GM19397 (cell line): ENCODE data around the gene UGT1A5.

Experiments
- ATAC-seq: cut with Tn5 transposase; IDR thresholded peaks from one replicate; pipeline ENCODE4 v1.9.1; 2021; ENCODE audit warnings: mild to moderate bottlenecking, moderate library complexity; ENCODE audit not compliant: unreplicated experiment

UGT1A5 gene

GRCh38 chr2:233775414-233775813 lies 62.7 kb downstream of the UGT1A5 start:
- ATAC-seq: no peak

DNA sequence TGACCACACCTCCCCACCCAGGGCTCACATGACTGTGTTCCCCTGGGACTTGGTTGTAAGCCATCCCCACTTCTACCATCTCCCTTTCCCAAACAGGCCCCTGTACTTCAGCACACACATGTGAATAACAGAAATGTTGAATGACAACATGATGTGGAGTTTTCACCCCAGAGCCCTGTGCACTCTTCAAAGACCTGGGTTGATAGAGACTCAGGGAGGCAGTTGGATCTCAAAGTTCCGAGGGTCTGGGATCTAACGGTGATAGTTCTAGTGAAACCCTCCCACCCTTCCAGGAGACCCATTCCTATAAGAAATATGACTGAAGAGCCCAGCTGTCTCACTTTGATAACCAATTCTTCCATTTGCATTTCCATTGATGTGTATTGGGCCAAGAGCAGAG lies 65.3 kb downstream of the UGT1A5 start, which contains the start of gene MROH2A:
TSS of gene MROH2A (plus strand) at position 301 of the 400 bp plus-strand sequence. CDS start 1,029 bp downstream, outside the sequence.
- ATAC-seq: no peak

GRCh38 chr2:233779722-233780121 lies 67.0 kb downstream of the UGT1A5 start:
- ATAC-seq: no peak

DNA sequence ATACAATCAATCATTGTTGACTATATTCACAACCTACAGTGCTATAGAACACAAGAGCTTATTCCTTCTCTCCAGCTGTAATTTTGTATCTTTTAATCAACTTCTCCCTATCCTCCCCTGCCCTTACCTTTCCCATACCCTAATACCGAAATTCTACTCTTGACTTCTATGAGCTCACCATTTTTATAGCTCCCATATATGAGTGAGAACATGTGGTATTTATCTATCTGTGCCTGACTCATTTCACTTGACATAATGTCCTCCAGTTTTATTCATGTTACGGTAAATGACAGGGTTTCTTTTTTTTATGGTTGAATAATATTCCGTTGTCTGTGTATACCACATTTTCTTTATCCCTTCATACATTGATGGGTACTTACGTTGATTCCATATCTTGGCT lies 68.1 kb downstream of the UGT1A5 start:
- no peak for ATAC-seq

GRCh38 chr2:233789554-233789953 lies 76.8 kb downstream of the UGT1A5 start:
- no peak for ATAC-seq

DNA sequence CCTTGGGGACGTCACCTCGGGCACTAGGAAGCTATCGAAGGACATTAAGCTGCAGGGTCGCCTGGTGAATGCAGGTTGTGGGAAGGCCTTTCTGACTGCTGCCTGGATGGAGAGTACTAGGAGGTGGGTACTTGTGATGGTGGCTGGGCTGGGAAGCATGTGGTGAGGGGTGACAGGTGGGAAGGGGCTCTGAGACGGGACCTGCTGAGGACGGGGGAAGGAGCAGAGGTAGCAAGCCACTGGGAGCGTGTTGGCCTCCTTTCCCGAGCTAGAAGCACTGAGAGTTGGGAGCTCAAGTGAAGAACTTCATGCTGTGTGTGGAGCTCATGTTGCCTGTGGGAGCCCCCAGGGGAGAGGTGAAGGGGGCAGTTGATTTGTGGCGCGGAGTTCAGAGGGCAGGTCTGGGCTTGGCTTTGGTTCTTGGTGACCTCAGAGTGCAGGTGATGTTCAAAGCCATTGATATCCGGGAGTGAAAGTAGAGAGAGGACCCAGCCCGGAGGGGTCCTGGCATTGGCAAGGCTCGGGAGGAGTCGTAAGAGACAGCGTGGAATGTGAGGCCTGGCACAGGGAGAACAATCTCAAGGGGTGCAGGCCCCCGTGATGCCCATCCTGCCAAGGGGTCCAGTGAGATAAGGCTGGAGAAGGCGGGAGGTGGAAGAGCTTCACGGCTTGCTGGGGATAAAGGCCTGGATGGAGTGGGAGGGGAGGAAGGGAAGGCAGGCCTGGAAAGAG lies 78.6 kb downstream of the UGT1A5 start:
- no peak for ATAC-seq

DNA sequence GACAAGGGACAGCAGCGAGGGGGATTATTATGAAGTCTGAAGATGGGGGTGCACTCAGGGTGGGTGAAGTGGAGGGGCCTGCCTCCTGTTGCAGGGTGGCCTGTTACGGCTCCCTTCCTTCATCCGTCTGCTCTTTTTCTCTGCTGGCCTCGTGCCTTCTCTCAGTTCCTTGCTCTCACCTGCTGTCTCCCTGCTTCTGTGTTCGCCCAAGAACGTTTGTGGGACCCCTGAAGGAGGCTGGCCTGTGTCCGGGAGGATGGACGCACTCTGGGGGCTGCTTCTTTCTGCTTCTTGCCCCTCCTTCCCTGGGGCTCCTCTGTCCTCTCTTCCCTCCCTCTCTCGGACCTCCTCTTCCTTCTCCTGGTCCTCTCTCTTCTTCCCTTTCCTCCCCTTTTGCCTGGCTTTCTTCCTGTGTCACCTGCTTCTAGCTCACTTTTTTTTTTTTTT lies 79.2 kb downstream of the UGT1A5 start:
- ATAC-seq: no peak

GRCh38 chr2:233792720-233793119 lies 80.0 kb downstream of the UGT1A5 start:
- no peak for ATAC-seq

DNA sequence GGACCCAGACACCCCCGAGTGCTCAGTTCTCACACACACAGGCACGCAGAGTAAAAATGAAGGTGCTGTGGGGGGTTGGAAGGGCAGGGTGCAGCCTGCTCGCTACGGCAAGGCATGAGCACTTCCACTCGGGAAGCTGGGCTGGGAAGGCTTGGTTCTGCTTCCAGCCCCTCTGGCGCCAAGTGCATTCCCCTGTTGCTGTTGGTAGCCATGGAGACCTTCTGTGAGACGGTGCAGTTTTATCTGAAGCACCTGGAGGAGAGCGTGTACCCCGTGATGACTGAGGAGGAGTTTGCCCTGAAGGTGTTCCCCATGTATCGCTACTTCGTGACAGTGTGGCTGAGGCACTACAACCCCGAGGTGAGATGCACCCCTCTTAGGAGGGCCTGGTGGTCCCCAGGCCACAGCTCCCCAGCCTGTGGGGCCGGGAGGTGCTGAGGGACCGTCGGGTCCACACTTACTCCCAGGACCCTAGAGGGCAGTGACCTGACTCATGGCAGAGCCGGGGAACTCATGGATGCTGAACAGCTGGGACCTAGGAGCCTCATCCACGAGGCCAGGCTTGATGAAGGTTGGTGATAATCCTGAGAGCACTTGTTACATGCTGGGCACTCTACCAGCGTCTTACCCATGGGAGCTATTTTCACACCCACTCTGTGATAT lies 80.9 kb downstream of the UGT1A5 start:
- no peak for ATAC-seq

GRCh38 chr2:233794128-233794658 lies 81.5 kb downstream of the UGT1A5 start:
- no peak for ATAC-seq

DNA sequence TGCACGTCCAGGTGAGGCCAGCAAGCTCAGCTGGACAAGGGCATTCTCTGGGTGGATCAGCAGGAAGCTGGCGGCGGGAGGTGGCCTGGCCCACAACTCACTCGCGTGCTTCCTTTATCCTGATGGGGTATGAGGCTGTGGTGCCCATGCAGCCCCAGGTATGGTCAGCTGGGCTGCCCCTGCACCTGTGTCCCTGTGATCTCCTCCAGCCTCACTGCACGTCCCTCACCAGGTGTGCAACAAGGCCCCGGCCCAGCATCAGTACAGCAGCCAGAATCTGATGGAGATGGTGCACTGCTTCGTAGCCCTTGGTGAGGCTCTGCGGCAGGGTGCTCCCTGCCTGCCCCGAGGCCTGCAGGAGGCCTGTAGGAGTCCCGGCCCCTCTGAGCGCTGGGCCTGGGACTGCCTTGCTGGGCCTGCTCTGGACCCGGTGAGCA lies 83.0 kb downstream of the UGT1A5 start:
- ATAC-seq: no peak

DNA sequence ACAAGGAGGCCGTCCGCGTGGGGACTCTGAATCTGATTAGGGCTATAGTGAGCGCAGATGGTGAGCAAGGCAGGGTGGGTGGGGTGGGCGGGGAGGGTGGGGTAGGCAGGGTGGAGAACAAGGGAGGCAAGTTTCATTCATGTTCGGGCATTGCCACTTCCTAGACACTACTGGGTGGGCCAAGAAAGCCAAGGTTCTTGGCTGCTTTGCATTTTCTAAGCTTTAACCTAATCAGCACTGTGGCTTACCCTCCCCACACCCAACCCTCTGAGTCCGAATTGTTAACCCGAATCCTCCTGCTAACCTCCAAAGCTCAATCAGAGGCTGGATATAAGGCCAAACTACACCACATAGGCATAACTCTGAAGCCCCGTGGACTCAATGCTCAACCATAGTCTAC lies 83.5 kb downstream of the UGT1A5 start:
- ATAC-seq: no peak

DNA sequence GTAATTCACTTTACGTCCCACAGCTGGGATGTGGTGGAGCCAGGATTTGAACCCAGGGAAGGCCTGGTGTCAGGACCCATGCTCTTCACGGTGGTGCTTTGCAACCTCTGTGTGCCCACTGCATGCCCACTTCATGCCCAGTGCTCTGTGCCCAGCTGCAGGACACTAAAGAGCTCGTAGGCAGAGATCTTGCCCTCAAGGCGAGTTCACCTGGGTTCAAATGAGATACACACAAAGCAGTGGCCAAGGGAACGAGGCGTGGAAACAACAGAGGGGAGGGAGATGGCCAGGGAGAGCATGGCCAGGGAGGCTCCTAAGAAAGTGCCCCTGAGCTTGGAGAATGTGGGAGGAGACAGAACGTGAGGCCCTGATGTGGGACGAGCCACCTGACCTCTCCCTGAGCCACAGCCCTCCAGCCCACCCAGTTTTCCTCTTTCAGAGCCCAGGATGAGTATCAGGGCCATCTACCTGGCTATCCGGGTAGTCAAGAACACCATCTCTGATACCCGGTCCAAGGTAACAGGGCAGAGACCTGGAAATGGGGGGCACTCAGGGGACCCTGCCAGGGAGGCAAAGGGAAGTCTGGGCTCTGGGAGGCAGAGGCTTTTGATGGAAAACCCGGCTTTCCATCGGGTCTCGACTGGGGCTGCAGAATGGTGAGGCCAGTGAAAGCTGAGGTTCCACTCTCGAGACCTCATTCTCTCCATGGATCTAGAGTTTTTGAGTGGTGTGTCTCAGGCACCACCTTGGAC lies 85.8 kb downstream of the UGT1A5 start:
- no peak for ATAC-seq

DNA sequence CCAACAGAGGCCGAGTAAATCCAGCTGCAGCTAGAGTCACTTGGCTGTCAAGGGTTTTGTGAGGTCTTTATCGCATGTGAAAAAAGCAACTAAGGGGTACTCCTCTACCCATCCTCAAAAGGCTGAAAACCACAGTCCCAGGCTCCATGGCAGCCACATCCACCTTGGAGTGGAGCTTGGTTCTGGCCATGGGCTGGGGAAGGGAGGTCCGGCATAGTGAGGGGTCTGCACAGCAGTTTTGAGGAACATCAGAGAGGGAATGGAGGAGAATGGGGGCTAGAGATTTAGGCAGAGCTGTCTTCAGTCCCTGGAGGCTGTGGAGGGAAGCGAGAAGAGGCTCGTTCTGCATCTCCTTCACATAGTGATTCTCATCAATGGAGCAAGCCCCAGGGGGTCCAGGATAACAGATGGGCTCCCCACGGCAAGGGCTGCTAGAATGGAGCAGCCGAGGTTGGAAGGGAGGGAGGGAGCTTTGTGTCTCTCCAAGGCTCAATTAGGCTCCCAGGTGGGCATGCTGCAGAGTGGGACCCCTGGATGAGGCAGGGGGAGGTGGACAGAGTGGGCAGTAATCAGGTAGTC lies 86.5 kb downstream of the UGT1A5 start:
- ATAC-seq: no peak

DNA sequence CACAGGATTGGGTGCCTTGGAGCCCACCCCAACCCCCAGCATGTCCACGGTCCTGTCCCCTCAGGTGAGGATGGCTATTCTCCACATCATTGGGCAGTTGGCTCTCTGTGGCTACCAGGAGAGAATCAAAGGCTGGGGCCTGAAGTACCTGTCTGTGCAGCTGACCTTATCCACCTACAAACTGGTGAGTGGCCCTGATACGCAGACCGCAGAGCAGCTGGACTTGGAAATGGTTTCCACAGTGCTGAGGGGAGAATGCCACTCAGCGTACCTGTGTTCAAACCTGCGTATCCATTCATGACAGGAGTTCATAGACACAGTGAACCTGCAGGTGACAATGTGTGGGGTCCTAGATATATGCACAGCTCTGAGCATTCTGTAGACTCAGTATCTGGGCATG lies 87.0 kb downstream of the UGT1A5 start:
- ATAC-seq: no peak

GRCh38 chr2:233800208-233800607 lies 87.5 kb downstream of the UGT1A5 start:
- ATAC-seq: no peak

GRCh38 chr2:233801357-233802131 lies 88.8 kb downstream of the UGT1A5 start:
- ATAC-seq: no peak

DNA sequence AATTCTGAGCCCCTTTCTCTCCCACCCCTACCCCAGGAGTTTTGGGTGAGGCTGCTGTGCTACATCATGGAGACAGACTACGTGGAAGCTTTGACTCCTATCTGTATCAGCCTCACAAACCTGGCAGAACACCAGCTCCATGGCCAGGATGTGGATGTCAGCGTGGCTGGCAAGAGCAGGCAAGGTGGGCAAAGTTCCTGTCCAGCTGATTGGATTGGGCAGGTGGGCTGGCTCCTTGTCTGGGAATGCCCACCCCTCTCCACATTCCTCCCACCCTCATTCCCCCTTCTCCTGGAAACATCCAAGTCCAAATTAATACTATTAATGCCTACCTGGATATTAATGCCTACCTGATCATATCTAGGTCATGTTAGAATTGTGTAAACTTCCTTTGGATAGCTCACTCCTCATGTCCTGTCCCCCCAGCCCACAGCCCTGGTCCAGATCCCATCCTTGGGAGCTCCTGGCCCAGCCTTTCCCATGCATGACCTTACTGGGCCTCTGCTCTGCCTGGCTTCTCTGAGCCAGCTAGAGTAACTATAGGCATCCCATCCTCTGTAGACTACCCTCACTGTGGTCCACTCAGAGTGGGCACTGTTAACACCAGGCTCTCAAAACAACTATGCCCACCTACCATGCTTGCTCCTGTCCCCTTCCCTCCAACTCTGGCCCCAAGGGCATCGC lies 89.6 kb downstream of the UGT1A5 start:
- no peak for ATAC-seq

- no peak for ATAC-seq
Measured at GRCh38 chr2:233803292-233803911, 90.7 kb downstream of the UGT1A5 start.
